Smooth muscle cell of the brain vasculature (primary cell): ENCODE measurements around the gene C19orf81.
A peak's percentile ranks its signal among the peaks of the same experiment; 100 is the strongest.

ENCODE experiments used
- DNase-seq: peaks from one replicate; pipeline ENCODE4 v3.0.0-alpha.2; 2012; ENCODE audit warnings: low read depth, low spot score

The C19orf81 gene

GRCh38 chr19:50679177-50680125 lies 30.2 kb downstream of the C19orf81 start:
- peak; percentile 15 for DNase-seq

- DNase-seq, result no peak
Measured at GRCh38 chr19:50686310-50687032, 37.2 kb downstream of the C19orf81 start.

GRCh38 chr19:50688766-50689165 lies 39.5 kb downstream of the C19orf81 start:
- DNase-seq, result no peak

GRCh38 chr19:50690439-50690838 lies 41.2 kb downstream of the C19orf81 start:
- no peak for DNase-seq

GRCh38 chr19:50693064-50693975 lies 44.1 kb downstream of the C19orf81 start:
- DNase-seq, result no peak

- DNase-seq, result no peak
Measured at GRCh38 chr19:50694815-50695145, 45.5 kb downstream of the C19orf81 start.

GRCh38 chr19:50695251-50696093 lies 46.2 kb downstream of the C19orf81 start:
- DNase-seq, result no peak

- no peak for DNase-seq
Measured at GRCh38 chr19:50696094-50696483, 46.8 kb downstream of the C19orf81 start.

- DNase-seq, result no peak
Measured at GRCh38 chr19:50697414-50698124, 48.3 kb downstream of the C19orf81 start.

- no peak for DNase-seq
Measured at GRCh38 chr19:50701367-50701985, 52.2 kb downstream of the C19orf81 start.

GRCh38 chr19:50702158-50702870 lies 53.1 kb downstream of the C19orf81 start:
- DNase-seq, result no peak

- no peak for DNase-seq
Measured at GRCh38 chr19:50702871-50703829, 53.9 kb downstream of the C19orf81 start.

GRCh38 chr19:50703915-50704796 lies 54.9 kb downstream of the C19orf81 start:
- no peak for DNase-seq

- peak; percentile 15 for DNase-seq
Measured at GRCh38 chr19:50705422-50706019, 56.3 kb downstream of the C19orf81 start.

- no peak for DNase-seq
Measured at GRCh38 chr19:50706387-50706786, 57.1 kb downstream of the C19orf81 start.

- DNase-seq, result no peak
Measured at GRCh38 chr19:50708179-50708879, 59.1 kb downstream of the C19orf81 start.
